Measurements from ENCODE around the gene TEAD1.

Gene TEAD1

GRCh38 chr11:12693094-12693478, 18.9 kb downstream of the TEAD1 start:
- no peak for TF ChIP-seq JUND (IDR thresholded peaks at IDR 0.05; ENCODE audit: low read depth)
- in situ Hi-C loops (cut with HindIII; ENCODE audit: low pct_unique_long_range_greater_than_20kb, low sequenced_read_pairs): no loop called here
- DNase-seq (ENCODE audit: low read depth in 1 of 2, low spot score in 1 of 2): no peak

DNA sequence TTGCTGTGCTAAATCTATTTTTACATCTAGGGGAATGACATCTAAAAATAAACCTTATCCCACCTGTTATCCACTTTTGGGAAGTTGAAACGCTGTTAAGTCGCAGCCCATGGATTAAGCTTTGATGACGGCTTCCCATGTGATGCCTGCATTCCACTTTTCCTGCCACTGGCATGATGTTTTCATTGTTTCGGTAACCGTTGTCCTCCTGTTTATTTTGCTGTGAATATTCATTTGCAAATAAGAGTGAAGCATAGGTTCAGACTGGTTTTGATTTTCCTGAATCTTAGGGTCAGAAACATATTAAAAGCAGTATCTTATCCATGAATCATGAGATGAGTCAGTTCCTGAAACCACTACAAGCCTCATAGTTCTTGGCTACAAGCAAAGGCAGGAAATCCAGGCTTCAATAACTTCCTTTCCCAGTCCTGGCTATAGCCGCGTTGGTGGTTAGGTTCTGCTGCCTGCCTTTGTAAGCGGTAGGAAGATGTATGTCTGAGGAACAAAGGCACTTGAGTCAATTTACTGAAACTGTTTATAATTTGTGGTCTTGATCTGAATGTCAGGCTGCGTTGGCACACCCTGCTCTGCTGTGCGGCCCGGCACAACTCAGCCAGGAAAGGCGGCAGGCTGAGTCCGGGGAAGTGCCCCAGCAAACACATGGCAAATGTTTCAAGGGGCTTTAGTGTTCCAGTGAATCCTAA, 19.4 kb downstream of the TEAD1 start:
- no peak for TF ChIP-seq JUND (IDR thresholded peaks at IDR 0.05; ENCODE audit: low read depth)
- DNase-seq (ENCODE audit: low read depth in 1 of 2, low spot score in 1 of 2): peak in 1 of 2 experiments; percentile 37
- in situ Hi-C loops (cut with HindIII; ENCODE audit: low pct_unique_long_range_greater_than_20kb, low sequenced_read_pairs): no loop called here

- TF ChIP-seq JUND (IDR thresholded peaks at IDR 0.05; ENCODE audit: low read depth): no peak
- in situ Hi-C loops (cut with HindIII; ENCODE audit: low pct_unique_long_range_greater_than_20kb, low sequenced_read_pairs): no loop called here
- DNase-seq (ENCODE audit: low read depth in 1 of 2, low spot score in 1 of 2): no peak
These were observed 19.9 kb downstream of the TEAD1 start for GRCh38 chr11:12694183-12694531.

GRCh38 chr11:12695221-12695794, 21.1 kb downstream of the TEAD1 start:
- no peak for DNase-seq (ENCODE audit: low read depth in 1 of 2, low spot score in 1 of 2)
- TF ChIP-seq JUND (IDR thresholded peaks at IDR 0.05; ENCODE audit: low read depth): no peak
- in situ Hi-C loops (cut with HindIII; ENCODE audit: low pct_unique_long_range_greater_than_20kb, low sequenced_read_pairs): no loop called here

DNA sequence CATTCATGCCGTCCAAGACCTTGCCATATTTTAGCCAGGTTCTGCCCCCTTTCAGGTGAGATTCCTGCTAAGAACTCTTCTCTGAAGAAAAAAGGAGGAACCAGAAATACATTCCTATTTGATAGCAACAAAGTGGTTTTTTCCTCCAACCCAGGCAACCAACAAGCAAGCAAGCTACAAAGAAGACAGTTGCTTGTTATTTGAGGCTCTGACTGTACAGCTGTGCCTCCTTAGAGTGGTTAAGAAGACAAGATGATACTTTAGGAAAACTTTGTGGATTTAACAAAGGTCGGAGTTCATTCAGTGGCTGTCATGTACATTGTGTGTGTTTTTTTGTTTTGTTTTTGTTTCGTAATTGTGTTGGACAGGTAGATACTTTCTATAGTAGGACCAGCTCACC, 21.7 kb downstream of the TEAD1 start:
- in situ Hi-C loops (cut with HindIII; ENCODE audit: low pct_unique_long_range_greater_than_20kb, low sequenced_read_pairs): no loop called here
- no peak for TF ChIP-seq JUND (IDR thresholded peaks at IDR 0.05; ENCODE audit: low read depth)
- no peak for DNase-seq (ENCODE audit: low read depth in 1 of 2, low spot score in 1 of 2)

- in situ Hi-C loops (cut with HindIII; ENCODE audit: low pct_unique_long_range_greater_than_20kb, low sequenced_read_pairs): no loop called here
- DNase-seq (ENCODE audit: low read depth in 1 of 2, low spot score in 1 of 2): peak in 1 of 2 experiments; percentile 73
- no peak for TF ChIP-seq JUND (IDR thresholded peaks at IDR 0.05; ENCODE audit: low read depth)
These were observed 22.8 kb downstream of the TEAD1 start for GRCh38 chr11:12696911-12697581.

DNA sequence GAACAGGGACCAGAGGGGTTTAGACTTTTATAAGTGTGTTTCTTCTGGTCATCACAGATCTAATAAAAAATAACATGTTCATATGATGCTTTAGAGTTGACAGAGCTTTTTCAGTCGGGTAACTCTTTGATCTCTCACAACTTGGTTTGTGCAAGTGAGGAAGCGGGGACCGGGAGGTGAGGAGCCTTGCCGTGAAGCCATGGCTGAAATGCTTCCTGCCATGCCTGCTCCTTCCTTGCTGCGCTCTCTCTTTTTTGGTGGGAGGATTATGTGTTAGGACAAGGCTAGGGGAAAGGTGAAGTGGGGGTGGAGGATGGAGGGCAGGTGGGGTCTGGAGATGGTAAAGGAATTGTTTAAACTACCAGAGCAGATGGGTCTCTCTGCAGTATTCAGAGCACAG, 23.8 kb downstream of the TEAD1 start:
- DNase-seq (ENCODE audit: low read depth in 1 of 2, low spot score in 1 of 2): no peak
- in situ Hi-C loops (cut with HindIII; ENCODE audit: low pct_unique_long_range_greater_than_20kb, low sequenced_read_pairs): no loop called here
- TF ChIP-seq JUND (IDR thresholded peaks at IDR 0.05; ENCODE audit: low read depth): no peak

DNA sequence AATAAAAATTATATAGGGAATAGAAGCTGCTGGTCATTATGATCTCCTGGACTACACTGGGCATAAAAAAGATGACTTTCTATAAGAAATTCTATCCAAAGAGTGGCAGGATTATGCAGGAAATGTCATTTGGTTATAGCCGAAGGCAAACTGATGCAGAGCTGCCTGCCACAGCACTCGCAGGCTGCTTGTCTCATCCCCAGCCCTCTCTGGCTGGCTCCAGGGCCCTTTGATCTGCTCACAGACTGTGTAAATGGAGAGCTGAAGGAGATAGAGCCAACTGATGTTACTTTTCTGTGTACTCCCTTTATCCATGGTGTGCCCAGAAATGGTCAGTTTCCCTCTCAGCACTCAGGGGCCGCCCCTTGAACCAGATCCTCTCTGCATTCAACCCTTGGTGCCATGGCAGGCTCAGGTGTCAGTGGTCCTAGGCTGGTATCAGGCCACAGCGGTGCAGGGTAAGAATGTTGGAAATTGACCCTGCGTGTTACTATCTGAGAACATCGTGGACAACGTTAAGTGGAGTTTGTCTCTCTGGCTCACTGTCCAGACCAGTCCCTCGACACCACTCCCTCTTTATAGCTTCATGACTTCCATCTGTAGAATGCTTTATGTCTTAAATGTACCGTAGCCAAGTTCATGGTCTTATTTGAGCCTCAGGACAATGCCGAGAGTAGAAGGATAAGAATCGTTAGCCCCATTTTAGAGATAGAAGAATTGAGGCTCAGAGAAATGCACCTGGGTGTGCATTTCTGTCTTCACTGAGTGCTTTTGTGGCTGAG, 27.8 kb downstream of the TEAD1 start:
- DNase-seq (ENCODE audit: low read depth in 1 of 2, low spot score in 1 of 2): no peak
- TF ChIP-seq JUND (IDR thresholded peaks at IDR 0.05; ENCODE audit: low read depth): no peak
- in situ Hi-C loops (cut with HindIII; ENCODE audit: low pct_unique_long_range_greater_than_20kb, low sequenced_read_pairs): no loop called here

DNA sequence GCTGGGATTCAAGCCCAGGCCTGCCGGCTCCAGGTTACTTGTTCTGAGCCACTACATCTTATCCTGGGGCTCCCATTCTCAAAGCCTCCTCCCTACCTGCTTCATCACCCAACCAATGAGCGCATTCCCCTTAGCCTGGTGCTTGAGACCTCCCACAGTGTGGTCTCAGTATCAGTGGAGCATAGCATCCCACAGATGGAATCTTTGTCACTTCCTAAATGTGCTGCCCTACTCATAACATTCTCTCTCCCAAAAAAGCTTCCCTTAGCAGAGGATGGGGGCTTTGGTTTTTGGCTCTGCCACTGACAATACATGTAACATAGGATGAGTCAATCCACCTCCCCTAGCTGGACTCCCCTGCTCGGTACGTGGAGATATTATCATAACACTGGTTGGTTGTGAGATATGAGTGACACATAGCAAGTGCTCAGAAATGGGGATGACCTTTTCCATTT, 28.8 kb downstream of the TEAD1 start:
- in situ Hi-C loops (cut with HindIII; ENCODE audit: low pct_unique_long_range_greater_than_20kb, low sequenced_read_pairs): no loop called here
- no peak for DNase-seq (ENCODE audit: low read depth in 1 of 2, low spot score in 1 of 2)
- no peak for TF ChIP-seq JUND (IDR thresholded peaks at IDR 0.05; ENCODE audit: low read depth)

DNA sequence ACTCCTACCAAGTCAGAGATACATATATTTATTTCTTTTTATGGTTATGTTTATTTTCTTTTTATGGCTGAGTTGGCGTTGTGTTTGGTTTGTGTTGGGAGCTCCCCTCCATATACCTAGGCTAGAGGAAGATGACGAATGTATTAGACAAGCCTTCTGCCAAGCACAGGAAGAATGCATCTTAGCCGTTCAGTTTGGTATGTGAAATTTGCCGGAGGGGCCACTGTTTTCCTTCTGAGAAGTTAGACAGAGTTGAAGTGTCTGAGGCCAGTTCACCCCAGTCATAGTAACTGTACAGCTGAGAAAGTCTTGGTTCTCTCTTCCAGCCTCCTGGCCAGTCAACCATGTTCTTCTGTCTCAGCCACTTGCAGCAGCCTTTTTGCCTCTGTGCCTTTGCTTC, 29.8 kb downstream of the TEAD1 start:
- DNase-seq (ENCODE audit: low read depth in 1 of 2, low spot score in 1 of 2): peak in 1 of 2 experiments; percentile 69
- no peak for TF ChIP-seq JUND (IDR thresholded peaks at IDR 0.05; ENCODE audit: low read depth)
- in situ Hi-C loops (cut with HindIII; ENCODE audit: low pct_unique_long_range_greater_than_20kb, low sequenced_read_pairs): no loop called here

- no peak for TF ChIP-seq JUND (IDR thresholded peaks at IDR 0.05; ENCODE audit: low read depth)
- no peak for DNase-seq (ENCODE audit: low read depth in 1 of 2, low spot score in 1 of 2)
- in situ Hi-C loops (cut with HindIII; ENCODE audit: low pct_unique_long_range_greater_than_20kb, low sequenced_read_pairs): no loop called here
These were observed 31.7 kb downstream of the TEAD1 start for GRCh38 chr11:12705874-12706273.

DNA sequence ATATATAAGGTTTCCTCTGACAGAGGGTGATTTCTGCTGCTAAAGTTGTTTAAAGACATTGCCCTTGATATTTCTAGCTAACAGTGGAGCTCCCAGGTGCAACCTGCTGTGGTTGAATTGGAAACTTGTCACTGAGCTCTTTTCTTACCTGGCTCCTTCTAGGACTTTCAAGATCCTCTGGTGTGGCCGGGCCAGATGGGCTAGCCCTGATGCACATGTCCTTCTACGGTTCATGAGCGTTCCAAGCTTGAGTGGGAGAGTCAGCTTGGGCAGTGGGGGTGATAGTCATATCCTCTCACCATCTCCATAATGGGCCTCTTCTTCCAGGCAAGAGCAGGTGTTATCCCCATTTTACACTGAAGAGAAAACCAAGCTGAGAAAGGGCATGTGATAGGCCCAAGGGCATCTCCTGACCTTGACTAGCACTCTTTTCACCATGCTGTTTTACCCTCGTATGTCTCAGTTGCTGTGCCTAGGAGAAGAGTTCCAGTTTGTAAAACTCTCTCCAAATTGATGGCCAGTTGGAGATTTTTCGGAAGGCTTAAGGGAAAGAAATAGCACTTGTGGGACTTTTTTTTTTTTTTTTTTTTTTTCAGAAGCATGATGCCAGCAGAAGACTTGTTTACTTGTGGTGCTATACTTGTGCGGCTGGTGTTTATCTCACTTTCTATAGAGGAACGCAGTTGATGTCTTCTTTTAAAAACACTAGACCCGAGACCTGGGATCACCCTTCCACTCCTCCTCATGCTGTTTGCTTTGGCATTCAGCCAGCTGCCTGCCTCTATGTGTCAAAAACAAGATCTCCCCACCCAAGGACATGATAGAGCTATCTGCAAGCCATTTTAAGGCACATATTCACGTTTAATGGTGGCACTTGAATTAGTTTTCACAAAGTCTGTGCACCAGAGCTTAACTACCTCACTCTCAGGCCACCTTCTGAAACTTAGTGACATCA, 32.6 kb downstream of the TEAD1 start:
- DNase-seq (ENCODE audit: low read depth in 1 of 2, low spot score in 1 of 2): peak in 1 of 2 experiments; percentile 29
- no peak for TF ChIP-seq JUND (IDR thresholded peaks at IDR 0.05; ENCODE audit: low read depth)
- in situ Hi-C loops (cut with HindIII; ENCODE audit: low pct_unique_long_range_greater_than_20kb, low sequenced_read_pairs): no loop called here
